OCI-LY1 (cell line): Measurements from ENCODE around the gene SLC25A21.

Experiments used
- H2AFZ ChIP-seq: fragments of 200-600 bp; sonication (generic), shearing (Covaris generic); 2 replicates; pipeline ENCODE4 v1.6.0; 2014; ENCODE audit warnings: antibody characterized with exemption, mild to moderate bottlenecking, low read length
- H3F3A ChIP-seq: fragments of 200-600 bp; sonication (generic), shearing (Covaris generic); 2 replicates; pipeline ENCODE4 v1.6.0; 2014; ENCODE audit warnings: mild to moderate bottlenecking, antibody characterized with exemption, low read length, moderate library complexity; ENCODE audit not compliant: insufficient read depth
- H3K27ac ChIP-seq: fragments of 200-600 bp; sonication (generic); 2 replicates; pipeline ENCODE4 v1.5.1; 2014; ENCODE audit warnings: low read length, mixed run types, mild to moderate bottlenecking, low read depth; ENCODE audit not compliant: poor library complexity, severe bottlenecking
- H3K27me3 ChIP-seq: fragments of 200-600 bp; sonication (generic); 2 replicates; pipeline ENCODE4 v1.6.0; 2014; ENCODE audit warnings: antibody characterized with exemption, mild to moderate bottlenecking, low read length, moderate library complexity; ENCODE audit not compliant: insufficient read depth
- H3K36me3 ChIP-seq: fragments of 200-600 bp; sonication (generic); 2 replicates; pipeline ENCODE4 v1.6.1; 2014; ENCODE audit warnings: mild to moderate bottlenecking, antibody characterized with exemption, low read length, moderate library complexity, mixed read lengths; ENCODE audit not compliant: insufficient read depth
- H3K4me1 ChIP-seq: fragments of 200-600 bp; sonication (generic); 2 replicates; pipeline ENCODE4 v1.5.1; 2014; ENCODE audit warnings: mild to moderate bottlenecking, low read length, moderate library complexity; ENCODE audit not compliant: insufficient read depth, severe bottlenecking
- H3K4me2 ChIP-seq: fragments of 200-600 bp; sonication (generic), shearing (Covaris generic); 2 replicates; pipeline ENCODE4 v1.6.1; 2014; ENCODE audit warnings: low read length
- H3K4me3 ChIP-seq: fragments of 200-600 bp; sonication (generic); 2 replicates; pipeline ENCODE4 v1.5.1; 2014; ENCODE audit warnings: low read length, low read depth, mild to moderate bottlenecking, mixed read lengths; ENCODE audit not compliant: poor library complexity, severe bottlenecking
- H3K79me2 ChIP-seq: fragments of 200-600 bp; shearing (Covaris generic); 2 replicates; pipeline ENCODE4 v1.6.1; 2016; ENCODE audit warnings: mixed run types, low read length, mixed read lengths; ENCODE audit not compliant: insufficient read depth
- H3K9ac ChIP-seq: fragments of 200-600 bp; sonication (generic), shearing (Covaris generic); 2 replicates; pipeline ENCODE4 v1.6.1; 2014; ENCODE audit warnings: mild to moderate bottlenecking, low read length, mixed read lengths
- H3K9me2 ChIP-seq: fragments of 200-600 bp; sonication (generic), shearing (Covaris generic); 2 replicates; pipeline ENCODE4 v1.6.1; 2014; ENCODE audit warnings: low read depth, mild to moderate bottlenecking, low read length, mixed read lengths
- H3K9me3 ChIP-seq: fragments of 200-600 bp; shearing (Covaris generic); 2 replicates; pipeline ENCODE4 v1.6.1; 2014; ENCODE audit warnings: low read length, mixed read lengths
- H4K20me1 ChIP-seq: fragments of 200-600 bp; sonication (generic), shearing (Covaris generic); 2 replicates; pipeline ENCODE4 v1.6.0; 2016; ENCODE audit warnings: mild to moderate bottlenecking, low read length; ENCODE audit not compliant: insufficient read depth
- CTCF ChIP-seq: fragments of 200-600 bp; sonication (generic), shearing (Covaris generic); IDR thresholded peaks from 2 replicates; pipeline ENCODE4 v1.5.1; 2017; ENCODE audit warnings: mild to moderate bottlenecking, antibody characterized with exemption, low read length, moderate library complexity, mixed read lengths
- EZH2 ChIP-seq: fragments of 200-600 bp; sonication (generic), shearing (Covaris generic); IDR thresholded peaks from 2 replicates; pipeline ENCODE4 v1.8.0; 2017; ENCODE audit warnings: borderline replicate concordance, mixed run types, mild to moderate bottlenecking, antibody characterized with exemption, low read length, moderate library complexity, mixed read lengths

Gene SLC25A21

DNA sequence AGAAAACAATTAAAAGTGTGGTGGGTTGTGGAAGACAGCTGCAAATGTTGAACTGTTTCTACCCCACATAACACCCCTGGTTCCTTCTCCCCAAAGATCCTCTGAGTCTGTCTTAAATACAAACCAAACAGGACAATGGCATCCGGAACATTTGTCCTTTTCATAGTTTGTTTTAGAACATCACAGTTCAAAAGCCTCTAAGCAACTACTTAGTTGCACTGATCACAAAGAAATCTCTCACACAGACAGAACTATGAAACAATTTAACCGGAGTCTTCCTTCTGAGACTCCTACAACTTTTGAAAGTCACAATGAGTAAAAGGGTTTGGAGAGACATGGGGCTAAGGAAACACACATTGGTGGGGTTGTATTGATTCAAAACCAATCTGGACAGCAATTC lies 125.6 kb downstream of the SLC25A21 start:
- Histone ChIP-seq H3K4me3 (no peak overlapping the region), H3K79me2 (no peaks in the 10 kb centered on the region), H2AFZ (no peak overlapping the region), H4K20me1 (no peaks in the 10 kb centered on the region), H3F3A (no peaks in the 10 kb centered on the region), H3K36me3 (no peaks in the 10 kb centered on the region), H3K9me3 (no peaks in the 10 kb centered on the region), H3K9ac (no peak overlapping the region), H3K4me2 (no peak overlapping the region), H3K27me3 (no peaks in the 10 kb centered on the region), H3K27ac (no peak overlapping the region), H3K9me2 (no peaks in the 10 kb centered on the region), H3K4me1 (no peaks in the 10 kb centered on the region)
- TF ChIP-seq EZH2: no peak
- no peak for TF ChIP-seq CTCF

GRCh38 chr14:37045340-37046061 lies 126.9 kb downstream of the SLC25A21 start:
- H3F3A ChIP-seq: no peaks in the 10 kb centered on the region
- H2AFZ ChIP-seq: no peak overlapping the region
- H3K27me3 ChIP-seq: no peaks in the 10 kb centered on the region
- TF ChIP-seq CTCF (no peak), EZH2 (no peak)
- H3K9ac ChIP-seq: no peak overlapping the region
- H3K27ac ChIP-seq: no peak overlapping the region
- no peaks in the 10 kb centered on the region for H3K4me1 ChIP-seq
- H4K20me1 ChIP-seq: no peaks in the 10 kb centered on the region
- no peaks in the 10 kb centered on the region for H3K9me3 ChIP-seq
- no peak overlapping the region for H3K4me2 ChIP-seq
- H3K9me2 ChIP-seq: no peaks in the 10 kb centered on the region
- no peaks in the 10 kb centered on the region for H3K36me3 ChIP-seq
- no peaks in the 10 kb centered on the region for H3K79me2 ChIP-seq
- H3K4me3 ChIP-seq: no peak overlapping the region

DNA sequence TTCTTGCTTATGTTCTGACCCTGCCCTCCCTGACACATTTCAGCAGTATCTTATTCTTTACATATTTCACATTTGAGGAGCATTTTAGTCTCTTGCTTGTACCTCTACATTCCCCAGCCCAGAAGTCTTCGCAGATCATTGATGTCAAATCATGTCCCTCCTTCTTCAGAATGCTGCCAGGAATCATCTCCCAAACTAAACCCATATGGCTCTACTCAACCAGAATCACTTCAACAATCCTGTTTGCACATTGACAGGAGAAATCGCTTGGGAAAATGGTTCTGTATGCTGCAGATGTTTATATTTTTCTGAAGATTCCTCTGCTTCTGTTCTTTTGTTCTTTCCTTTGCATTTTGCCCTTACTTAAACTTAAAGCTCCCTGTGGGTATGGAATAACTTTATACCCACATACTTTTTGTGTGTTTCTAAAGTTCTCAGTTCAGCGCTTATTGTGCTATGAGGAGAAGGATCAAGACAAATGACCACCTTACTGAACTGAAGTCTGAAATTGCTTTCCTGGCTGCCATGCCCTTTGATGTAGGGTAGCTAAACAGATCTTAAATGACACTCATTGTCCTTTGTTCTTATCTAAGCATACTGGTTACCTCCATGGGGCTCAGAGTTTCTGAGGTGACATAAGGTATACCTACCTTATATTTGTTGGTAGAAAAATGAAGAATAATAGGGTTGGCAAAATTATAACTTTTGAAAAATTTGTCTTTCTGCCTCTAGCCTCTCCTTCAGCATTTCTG lies 134.6 kb downstream of the SLC25A21 start:
- Histone ChIP-seq H3K9me2 (no peaks in the 10 kb centered on the region), H2AFZ (no peak overlapping the region), H4K20me1 (no peaks in the 10 kb centered on the region), H3K9me3 (no peaks in the 10 kb centered on the region), H3F3A (no peaks in the 10 kb centered on the region), H3K9ac (no peak overlapping the region), H3K4me3 (no peak overlapping the region), H3K4me1 (no peaks in the 10 kb centered on the region), H3K4me2 (no peak overlapping the region), H3K27me3 (no peaks in the 10 kb centered on the region), H3K36me3 (no peaks in the 10 kb centered on the region), H3K79me2 (no peaks in the 10 kb centered on the region), H3K27ac (no peak overlapping the region)
- TF ChIP-seq EZH2: no peak
- TF ChIP-seq CTCF: no peak
